ENCODE results near the gene EP400. TPM values are rescaled to one million over a fixed set of nuclear protein-coding genes. Genes with fewer than 3 reads are reported as not detected.

Gene EP400, protein sequence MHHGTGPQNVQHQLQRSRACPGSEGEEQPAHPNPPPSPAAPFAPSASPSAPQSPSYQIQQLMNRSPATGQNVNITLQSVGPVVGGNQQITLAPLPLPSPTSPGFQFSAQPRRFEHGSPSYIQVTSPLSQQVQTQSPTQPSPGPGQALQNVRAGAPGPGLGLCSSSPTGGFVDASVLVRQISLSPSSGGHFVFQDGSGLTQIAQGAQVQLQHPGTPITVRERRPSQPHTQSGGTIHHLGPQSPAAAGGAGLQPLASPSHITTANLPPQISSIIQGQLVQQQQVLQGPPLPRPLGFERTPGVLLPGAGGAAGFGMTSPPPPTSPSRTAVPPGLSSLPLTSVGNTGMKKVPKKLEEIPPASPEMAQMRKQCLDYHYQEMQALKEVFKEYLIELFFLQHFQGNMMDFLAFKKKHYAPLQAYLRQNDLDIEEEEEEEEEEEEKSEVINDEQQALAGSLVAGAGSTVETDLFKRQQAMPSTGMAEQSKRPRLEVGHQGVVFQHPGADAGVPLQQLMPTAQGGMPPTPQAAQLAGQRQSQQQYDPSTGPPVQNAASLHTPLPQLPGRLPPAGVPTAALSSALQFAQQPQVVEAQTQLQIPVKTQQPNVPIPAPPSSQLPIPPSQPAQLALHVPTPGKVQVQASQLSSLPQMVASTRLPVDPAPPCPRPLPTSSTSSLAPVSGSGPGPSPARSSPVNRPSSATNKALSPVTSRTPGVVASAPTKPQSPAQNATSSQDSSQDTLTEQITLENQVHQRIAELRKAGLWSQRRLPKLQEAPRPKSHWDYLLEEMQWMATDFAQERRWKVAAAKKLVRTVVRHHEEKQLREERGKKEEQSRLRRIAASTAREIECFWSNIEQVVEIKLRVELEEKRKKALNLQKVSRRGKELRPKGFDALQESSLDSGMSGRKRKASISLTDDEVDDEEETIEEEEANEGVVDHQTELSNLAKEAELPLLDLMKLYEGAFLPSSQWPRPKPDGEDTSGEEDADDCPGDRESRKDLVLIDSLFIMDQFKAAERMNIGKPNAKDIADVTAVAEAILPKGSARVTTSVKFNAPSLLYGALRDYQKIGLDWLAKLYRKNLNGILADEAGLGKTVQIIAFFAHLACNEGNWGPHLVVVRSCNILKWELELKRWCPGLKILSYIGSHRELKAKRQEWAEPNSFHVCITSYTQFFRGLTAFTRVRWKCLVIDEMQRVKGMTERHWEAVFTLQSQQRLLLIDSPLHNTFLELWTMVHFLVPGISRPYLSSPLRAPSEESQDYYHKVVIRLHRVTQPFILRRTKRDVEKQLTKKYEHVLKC (N-terminal part only)
- total RNA-seq = 8.8 and 9.4 TPM in 2 replicates

- DNase-seq (ENCODE audit: low read depth, low spot score) = peak; percentile 68
These were observed at the start of gene EP400 for GRCh38 chr12:131949431-131950181. Gene EP400 (plus strand): TSS chr12:131949942. CDS start chr12:131960620, 10,678 bp downstream.

- no peak for DNase-seq (ENCODE audit: low read depth, low spot score)
These were observed 49.3 kb upstream of the EP400 start for GRCh38 chr12:131900397-131900796.

- DNase-seq (ENCODE audit: low read depth, low spot score) = no peak
These were observed 48.1 kb upstream of the EP400 start for GRCh38 chr12:131901431-131902331.

- no peak for DNase-seq (ENCODE audit: low read depth, low spot score)
These were observed 47.2 kb upstream of the EP400 start for GRCh38 chr12:131902332-131903241.

DNA sequence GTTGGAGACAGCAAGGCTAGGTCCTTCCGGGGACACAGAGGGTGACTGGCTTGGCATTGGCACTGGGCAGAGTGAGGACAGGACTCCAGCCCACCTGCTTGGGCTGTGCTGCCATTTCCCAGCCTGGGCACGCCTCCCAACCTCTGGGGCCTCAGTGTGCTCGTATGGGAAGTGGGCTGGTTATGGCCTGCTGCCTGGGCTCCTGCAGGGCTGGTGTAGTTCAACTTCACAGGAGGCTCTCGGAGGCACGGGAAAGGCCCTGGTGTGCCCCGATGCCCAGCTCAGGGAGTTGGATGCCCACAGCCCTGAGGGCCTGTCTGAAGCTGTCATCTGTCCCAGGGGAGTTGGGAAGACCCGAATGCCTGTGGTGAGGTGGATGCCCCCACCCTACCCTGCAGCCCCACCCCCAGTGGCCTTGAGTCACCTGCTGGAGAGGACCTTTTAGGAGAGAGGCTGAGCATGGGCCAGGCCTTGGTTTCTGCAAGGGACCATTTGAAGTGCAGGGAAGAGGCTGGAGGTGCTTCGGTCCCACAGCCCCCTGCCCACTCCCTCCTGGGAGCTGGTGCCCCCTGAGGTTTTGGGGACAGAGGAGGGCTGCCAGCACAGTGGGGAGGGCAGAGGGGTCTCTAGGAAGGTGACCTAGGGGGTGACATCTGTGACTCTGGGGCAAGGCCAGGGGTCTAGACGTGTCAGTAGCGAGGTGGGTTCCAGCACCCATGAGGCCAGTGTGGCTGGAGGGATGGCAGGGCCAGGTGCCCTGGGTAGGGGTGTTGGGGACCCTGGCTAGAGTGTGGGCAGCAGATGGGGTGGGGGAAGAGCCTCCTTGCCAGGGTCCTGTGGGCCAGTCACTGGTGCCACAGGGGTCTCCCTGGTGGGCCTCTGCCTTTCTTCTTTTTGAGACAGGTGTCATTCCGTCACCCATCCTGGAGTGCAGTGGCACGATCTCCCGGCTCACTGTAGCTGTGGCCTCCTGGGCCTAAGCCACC lies 46.2 kb upstream of the EP400 start:
- no peak for DNase-seq (ENCODE audit: low read depth, low spot score)

GRCh38 chr12:131904346-131904745 lies 45.4 kb upstream of the EP400 start:
- DNase-seq (ENCODE audit: low read depth, low spot score) = no peak

DNA sequence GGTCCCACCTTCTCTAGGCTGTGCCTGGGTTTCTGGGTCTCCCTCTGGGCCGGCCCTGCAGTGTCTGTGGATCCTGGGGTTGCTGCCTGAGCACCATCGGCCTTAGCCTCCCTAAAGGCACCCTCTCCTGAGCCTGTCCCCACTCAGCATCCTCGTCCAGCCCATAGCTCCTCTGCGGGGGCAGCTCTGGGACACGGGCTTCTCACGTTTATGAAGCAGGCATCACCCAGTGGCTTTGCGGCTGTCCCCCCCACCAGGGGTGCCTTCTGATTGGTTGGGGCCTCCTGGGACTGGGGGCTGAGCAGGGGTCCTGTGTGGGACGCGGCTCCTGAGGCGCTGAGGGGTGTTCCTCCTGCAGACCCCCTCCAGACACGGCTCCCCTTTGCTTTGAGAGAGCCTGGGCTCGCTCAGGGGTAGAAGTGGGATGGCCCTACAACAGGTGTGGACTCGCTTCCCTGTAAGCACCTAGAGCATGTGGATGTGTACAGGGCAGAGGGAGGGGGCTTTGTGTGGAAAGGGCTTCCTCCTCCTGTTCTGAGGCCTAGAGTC lies 44.6 kb upstream of the EP400 start:
- DNase-seq (ENCODE audit: low read depth, low spot score) = no peak

GRCh38 chr12:131905630-131906091 lies 44.1 kb upstream of the EP400 start:
- no peak for DNase-seq (ENCODE audit: low read depth, low spot score)

DNA sequence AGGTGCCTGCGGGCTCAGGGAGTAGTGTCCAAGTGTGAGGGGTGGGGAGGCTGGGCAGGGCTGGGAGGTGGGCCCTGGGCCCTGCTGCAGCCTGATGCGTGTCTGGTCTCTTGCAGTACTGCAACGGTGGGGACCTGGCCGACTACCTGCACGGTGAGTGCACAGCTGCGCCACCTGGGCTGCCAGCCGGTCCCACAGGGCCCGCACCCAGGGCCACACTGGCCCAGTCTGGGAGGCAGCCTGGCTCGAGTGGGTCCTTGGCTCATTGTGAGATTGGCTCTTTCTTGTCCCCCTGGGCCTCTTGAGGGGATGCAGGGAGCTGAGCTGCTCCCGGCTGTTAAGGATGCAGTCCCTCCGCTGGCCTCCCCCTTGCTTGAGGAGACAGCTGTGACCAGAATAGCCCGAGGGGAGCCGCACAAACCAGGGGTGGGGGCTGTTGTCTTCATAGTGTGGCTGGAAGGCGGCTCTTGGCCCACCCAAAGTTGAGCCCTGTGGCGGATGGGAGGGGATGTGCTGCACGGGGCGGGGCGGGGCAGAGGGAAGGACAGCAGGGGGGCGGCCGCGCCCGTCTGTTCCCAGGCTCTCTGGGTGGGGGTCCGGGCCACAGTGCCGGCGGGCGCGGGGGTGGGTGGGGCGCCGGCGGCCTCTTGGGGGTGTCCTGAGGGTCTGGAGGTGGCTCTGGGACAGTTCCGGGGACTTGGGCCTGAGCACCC lies 42.2 kb upstream of the EP400 start:
- no peak for DNase-seq (ENCODE audit: low read depth, low spot score)

GRCh38 chr12:131908092-131909080 lies 41.4 kb upstream of the EP400 start:
- no peak for DNase-seq (ENCODE audit: low read depth, low spot score)

- DNase-seq (ENCODE audit: low read depth, low spot score) = no peak
These were observed 40.5 kb upstream of the EP400 start for GRCh38 chr12:131909081-131909751.

DNA sequence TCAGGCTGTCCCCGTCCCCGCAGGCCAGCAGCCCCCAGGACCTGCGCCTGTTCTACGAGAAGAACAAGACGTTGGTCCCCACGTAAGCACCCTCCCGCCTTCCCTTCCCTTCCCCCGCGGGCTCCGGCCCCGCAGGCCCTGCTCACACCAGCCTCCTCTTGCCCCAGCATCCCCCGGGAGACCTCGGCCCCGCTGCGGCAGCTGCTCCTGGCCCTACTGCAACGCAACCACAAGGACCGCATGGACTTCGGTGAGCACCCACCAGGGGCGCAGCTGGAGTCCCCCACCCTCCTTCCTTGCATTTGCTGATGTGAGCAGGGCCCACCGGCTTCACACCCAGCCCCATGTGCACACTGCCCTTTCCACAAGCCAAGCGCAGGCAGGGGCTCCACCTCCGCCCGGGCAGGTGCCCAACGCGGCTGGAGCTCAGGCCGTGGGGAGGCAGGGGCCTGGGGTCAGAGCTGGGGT lies 40.0 kb upstream of the EP400 start:
- no peak for DNase-seq (ENCODE audit: low read depth, low spot score)

- no peak for DNase-seq (ENCODE audit: low read depth, low spot score)
These were observed 39.3 kb upstream of the EP400 start for GRCh38 chr12:131910302-131911027.

All from pulmonary artery endothelial cell (primary cell).